HEK293 (cell line): Measurements from ENCODE around the gene LRRN2.

ENCODE experiments used
- GLI4 ChIP-seq: fragments of 450-650 bp; formaldehyde crosslinking; IDR thresholded peaks from 2 replicates; pipeline ENCODE4 v1.5.1; 2016; ENCODE audit warnings: missing biosample characterization, missing genetic modification characterization
- TF ChIP-seq, protein P1 (sequence below): fragments of 450-650 bp; formaldehyde crosslinking; IDR thresholded peaks from 2 replicates; pipeline ENCODE4 v1.5.1; 2016; ENCODE audit warnings: missing biosample characterization, missing genetic modification characterization

- TF ChIP-seq, protein P1, sequence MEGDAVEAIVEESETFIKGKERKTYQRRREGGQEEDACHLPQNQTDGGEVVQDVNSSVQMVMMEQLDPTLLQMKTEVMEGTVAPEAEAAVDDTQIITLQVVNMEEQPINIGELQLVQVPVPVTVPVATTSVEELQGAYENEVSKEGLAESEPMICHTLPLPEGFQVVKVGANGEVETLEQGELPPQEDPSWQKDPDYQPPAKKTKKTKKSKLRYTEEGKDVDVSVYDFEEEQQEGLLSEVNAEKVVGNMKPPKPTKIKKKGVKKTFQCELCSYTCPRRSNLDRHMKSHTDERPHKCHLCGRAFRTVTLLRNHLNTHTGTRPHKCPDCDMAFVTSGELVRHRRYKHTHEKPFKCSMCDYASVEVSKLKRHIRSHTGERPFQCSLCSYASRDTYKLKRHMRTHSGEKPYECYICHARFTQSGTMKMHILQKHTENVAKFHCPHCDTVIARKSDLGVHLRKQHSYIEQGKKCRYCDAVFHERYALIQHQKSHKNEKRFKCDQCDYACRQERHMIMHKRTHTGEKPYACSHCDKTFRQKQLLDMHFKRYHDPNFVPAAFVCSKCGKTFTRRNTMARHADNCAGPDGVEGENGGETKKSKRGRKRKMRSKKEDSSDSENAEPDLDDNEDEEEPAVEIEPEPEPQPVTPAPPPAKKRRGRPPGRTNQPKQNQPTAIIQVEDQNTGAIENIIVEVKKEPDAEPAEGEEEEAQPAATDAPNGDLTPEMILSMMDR (tag by site-specific recombination) = no peak
- TF ChIP-seq GLI4 (tag by site-specific recombination) = no peak
These were observed 36.0 kb upstream of the LRRN2 start for GRCh38 chr1:204721373-204722055.
